ENCODE results near the gene COL18A1. TPM values are rescaled to one million over a fixed set of nuclear protein-coding genes. Genes with fewer than 3 reads are reported as not detected.

The COL18A1 gene
- total and polyA plus RNA-seq, 5 donors from 2014 or later: 0.29 to 2.7 (median 1.3) TPM

DNA sequence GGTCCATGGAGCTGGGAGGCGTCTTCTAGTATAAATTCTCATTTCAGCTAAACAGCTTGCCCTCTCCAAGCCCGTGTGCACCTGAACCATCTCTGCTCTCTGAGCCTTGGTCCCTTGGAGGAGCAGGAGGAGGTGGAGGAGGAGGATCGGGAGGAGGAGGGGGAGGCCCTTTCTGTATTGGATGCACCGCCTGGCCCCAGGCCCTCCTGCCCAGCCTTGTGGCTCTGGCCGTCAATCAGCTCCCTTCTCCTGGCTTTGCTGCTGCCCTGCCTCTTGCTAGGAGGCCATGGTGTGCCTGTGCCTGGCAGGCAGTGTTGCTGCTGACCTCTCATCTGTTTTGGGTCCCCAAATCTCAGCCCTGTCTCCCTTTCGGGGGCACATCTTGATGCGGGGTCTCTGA, 9.0 kb downstream of the COL18A1 start:
- Histone ChIP-seq H3K9me3 (ENCODE audit: control insufficient read depth in 2 of 2, low read length in 2 of 2) (no peaks in the 10 kb centered on the region), H3K27me3 (ENCODE audit: control insufficient read depth, insufficient read depth, low read length) (no peaks in the 10 kb centered on the region), H3K27ac (ENCODE audit: insufficient read depth, low read length, poor library complexity, severe bottlenecking) (no peak overlapping the region), H3K4me1 (ENCODE audit: control insufficient read depth, insufficient read depth, low read length, poor library complexity, severe bottlenecking) (no peaks in the 10 kb centered on the region), H3K36me3 (ENCODE audit: control insufficient read depth, insufficient read depth, low read length) (no peaks in the 10 kb centered on the region), H3K4me3 (ENCODE audit: low read depth, low read length) (no peak overlapping the region)
- no peak overlapping the region for H3K27ac Mint-ChIP-seq
- H3K9me3 Mint-ChIP-seq: no peaks in the 10 kb centered on the region
- ATAC-seq (ENCODE audit: low read depth in 2 of 2) (no peak), DNase-seq (no peak)
- H3K36me3 Mint-ChIP-seq: no peaks in the 10 kb centered on the region
- no peaks in the 10 kb centered on the region for H3K4me1 Mint-ChIP-seq
- H3K4me3 Mint-ChIP-seq: no peak overlapping the region
- peaks cover 15% of the 10 kb centered on the region for H3K27me3 Mint-ChIP-seq

DNA sequence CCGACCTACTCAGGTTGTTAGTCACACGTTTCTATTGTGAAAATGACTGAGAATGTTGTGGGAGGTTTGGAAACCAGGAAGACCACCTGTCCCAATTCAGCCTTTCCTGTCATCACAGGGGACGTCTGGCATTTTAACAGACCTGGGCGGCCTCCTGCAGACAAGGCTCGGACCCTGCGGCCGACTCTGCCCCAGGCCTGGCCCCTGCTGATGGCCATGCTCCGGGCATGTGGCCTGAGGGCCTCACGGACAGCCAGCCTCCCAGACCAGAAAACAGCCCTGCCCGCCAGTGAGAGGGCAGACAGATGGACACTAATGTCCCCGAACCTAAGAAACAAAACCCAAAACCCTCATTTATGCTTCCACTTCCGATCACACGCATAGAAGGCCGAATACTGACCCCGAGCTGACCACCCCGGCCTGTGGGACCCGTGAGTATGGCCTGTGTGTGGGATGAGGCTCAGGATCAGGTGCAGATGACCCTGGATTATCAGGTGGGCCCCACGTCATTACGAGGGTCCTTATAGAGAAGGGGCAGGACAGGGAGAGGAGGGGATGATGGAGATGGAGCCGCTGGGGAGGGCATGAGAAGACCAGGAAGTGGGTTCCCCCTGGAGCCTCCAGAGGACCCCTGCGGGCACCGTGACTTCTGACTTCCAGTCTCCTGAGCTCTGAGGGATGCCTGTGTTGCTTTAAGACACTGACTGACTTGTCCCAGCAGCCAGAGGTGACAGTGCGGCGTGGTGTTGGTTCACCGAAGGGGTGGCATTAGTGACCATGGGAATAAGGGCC, 9.6 kb downstream of the COL18A1 start:
- Mint-ChIP-seq H3K4me1 (peaks cover 0 to 2% (median 0%) of the 10 kb centered on the region in 4 donors), H3K4me3 (no peak overlapping the region), H3K9me3 (no peaks in the 10 kb centered on the region), H3K36me3 (no peaks in the 10 kb centered on the region), H3K27me3 (peaks cover 8% of the 10 kb centered on the region), H3K27ac (no peak overlapping the region)
- Histone ChIP-seq H3K4me1 (ENCODE audit: control insufficient read depth, insufficient read depth, low read length, poor library complexity, severe bottlenecking) (no peaks in the 10 kb centered on the region), H3K36me3 (ENCODE audit: control insufficient read depth, insufficient read depth, low read length) (no peaks in the 10 kb centered on the region), H3K27ac (ENCODE audit: insufficient read depth, low read length, poor library complexity, severe bottlenecking) (no peak overlapping the region), H3K4me3 (ENCODE audit: low read depth, low read length) (no peak overlapping the region), H3K27me3 (ENCODE audit: control insufficient read depth, insufficient read depth, low read length) (no peaks in the 10 kb centered on the region), H3K9me3 (ENCODE audit: control insufficient read depth in 2 of 2, low read length in 2 of 2) (no peaks in the 10 kb centered on the region)
- DNase-seq (no peak), ATAC-seq (ENCODE audit: low read depth in 2 of 2) (no peak)

DNA sequence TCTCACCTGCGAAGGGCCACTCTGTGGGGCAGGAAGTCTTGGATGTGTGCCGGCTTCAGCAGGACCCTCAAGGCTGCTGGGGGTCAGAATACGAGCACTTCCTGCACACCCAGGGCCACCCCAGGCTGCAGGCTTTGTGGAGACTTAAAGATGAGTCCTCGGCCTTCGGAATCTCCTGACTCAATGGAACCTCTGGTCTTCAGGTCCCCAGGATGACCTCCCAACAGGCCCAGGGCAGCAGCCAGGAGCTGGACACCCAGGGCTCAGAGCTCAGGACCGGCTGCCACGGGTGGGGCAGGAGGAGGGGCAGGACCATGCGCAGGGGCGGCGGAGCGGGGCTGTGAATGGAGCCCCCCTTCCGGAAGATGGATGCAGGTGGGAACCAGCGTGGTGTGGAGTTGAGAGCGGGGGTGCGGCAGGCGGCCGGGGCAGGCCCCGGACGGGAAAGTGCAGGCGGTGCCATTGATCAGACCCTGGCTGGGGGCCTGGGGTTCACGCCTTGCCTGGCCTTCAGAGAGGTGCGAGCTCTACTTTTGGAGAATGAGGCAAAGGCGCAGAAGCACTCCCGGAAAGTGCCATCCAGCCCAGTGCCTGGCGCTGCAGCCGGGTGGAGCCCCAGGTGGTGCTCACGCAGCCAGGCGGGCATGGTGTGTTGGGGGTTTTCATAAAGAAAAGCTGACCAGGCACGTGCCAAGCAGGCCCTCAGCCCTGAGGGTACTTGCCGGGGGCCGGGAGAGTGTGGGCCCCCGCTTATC, 10.4 kb downstream of the COL18A1 start:
- DNase-seq (no peak), ATAC-seq (ENCODE audit: low read depth in 2 of 2) (no peak)
- Histone ChIP-seq H3K4me1 (ENCODE audit: control insufficient read depth, insufficient read depth, low read length, poor library complexity, severe bottlenecking) (no peaks in the 10 kb centered on the region), H3K27ac (ENCODE audit: insufficient read depth, low read length, poor library complexity, severe bottlenecking) (no peak overlapping the region), H3K4me3 (ENCODE audit: low read depth, low read length) (no peak overlapping the region), H3K9me3 (ENCODE audit: control insufficient read depth in 2 of 2, low read length in 2 of 2) (no peaks in the 10 kb centered on the region), H3K27me3 (ENCODE audit: control insufficient read depth, insufficient read depth, low read length) (no peaks in the 10 kb centered on the region), H3K36me3 (ENCODE audit: control insufficient read depth, insufficient read depth, low read length) (no peaks in the 10 kb centered on the region)
- H3K36me3 Mint-ChIP-seq: no peaks in the 10 kb centered on the region
- H3K27ac Mint-ChIP-seq: no peak overlapping the region
- H3K9me3 Mint-ChIP-seq: no peaks in the 10 kb centered on the region
- H3K4me3 Mint-ChIP-seq: no peak overlapping the region
- H3K4me1 Mint-ChIP-seq: peaks cover 0 to 2% (median 0%) of the 10 kb centered on the region in 4 donors
- peaks cover 8% of the 10 kb centered on the region for H3K27me3 Mint-ChIP-seq

GRCh38 chr21:45415943-45416611, 11.1 kb downstream of the COL18A1 start:
- no peak overlapping the region for H3K4me3 ChIP-seq (ENCODE audit: low read depth, low read length)
- H3K4me3 Mint-ChIP-seq: no peak overlapping the region
- H3K27me3 ChIP-seq (ENCODE audit: control insufficient read depth, insufficient read depth, low read length): no peaks in the 10 kb centered on the region
- H3K27ac Mint-ChIP-seq: no peak overlapping the region
- no peak for DNase-seq
- peaks cover 0 to 2% (median 0%) of the 10 kb centered on the region in 4 donors for H3K4me1 Mint-ChIP-seq
- no peaks in the 10 kb centered on the region for H3K4me1 ChIP-seq (ENCODE audit: control insufficient read depth, insufficient read depth, low read length, poor library complexity, severe bottlenecking)
- no peaks in the 10 kb centered on the region for H3K9me3 Mint-ChIP-seq
- H3K36me3 ChIP-seq (ENCODE audit: control insufficient read depth, insufficient read depth, low read length): no peaks in the 10 kb centered on the region
- peaks cover 8% of the 10 kb centered on the region for H3K27me3 Mint-ChIP-seq
- no peak for ATAC-seq (ENCODE audit: low read depth in 2 of 2)
- no peak overlapping the region for H3K27ac ChIP-seq (ENCODE audit: insufficient read depth, low read length, poor library complexity, severe bottlenecking)
- no peaks in the 10 kb centered on the region for H3K36me3 Mint-ChIP-seq
- no peaks in the 10 kb centered on the region for H3K9me3 ChIP-seq (ENCODE audit: control insufficient read depth in 2 of 2, low read length in 2 of 2)

- Histone ChIP-seq H3K27me3 (ENCODE audit: control insufficient read depth, insufficient read depth, low read length) (no peaks in the 10 kb centered on the region), H3K9me3 (ENCODE audit: control insufficient read depth in 2 of 2, low read length in 2 of 2) (no peaks in the 10 kb centered on the region), H3K4me1 (ENCODE audit: control insufficient read depth, insufficient read depth, low read length, poor library complexity, severe bottlenecking) (no peaks in the 10 kb centered on the region), H3K4me3 (ENCODE audit: low read depth, low read length) (no peak overlapping the region), H3K36me3 (ENCODE audit: control insufficient read depth, insufficient read depth, low read length) (no peaks in the 10 kb centered on the region), H3K27ac (ENCODE audit: insufficient read depth, low read length, poor library complexity, severe bottlenecking) (no peak overlapping the region)
- Mint-ChIP-seq H3K4me3 (no peak overlapping the region), H3K36me3 (no peaks in the 10 kb centered on the region), H3K27me3 (peaks cover 8% of the 10 kb centered on the region), H3K4me1 (peaks cover 0 to 2% (median 0%) of the 10 kb centered on the region in 4 donors), H3K27ac (peak overlapping the region in 2 of 3 donors; percentile 21 to 54), H3K9me3 (no peaks in the 10 kb centered on the region)
- DNase-seq: no peak
- ATAC-seq (ENCODE audit: low read depth in 2 of 2): no peak
Observed at GRCh38 chr21:45416620-45417019, 11.7 kb downstream of the COL18A1 start.

- H3K27ac Mint-ChIP-seq: peak overlapping the region in 1 of 3 donors; percentile 21
- Histone ChIP-seq H3K27ac (ENCODE audit: insufficient read depth, low read length, poor library complexity, severe bottlenecking) (no peak overlapping the region), H3K27me3 (ENCODE audit: control insufficient read depth, insufficient read depth, low read length) (no peaks in the 10 kb centered on the region), H3K4me3 (ENCODE audit: low read depth, low read length) (no peak overlapping the region), H3K9me3 (ENCODE audit: control insufficient read depth in 2 of 2, low read length in 2 of 2) (no peaks in the 10 kb centered on the region), H3K4me1 (ENCODE audit: control insufficient read depth, insufficient read depth, low read length, poor library complexity, severe bottlenecking) (no peaks in the 10 kb centered on the region), H3K36me3 (ENCODE audit: control insufficient read depth, insufficient read depth, low read length) (no peaks in the 10 kb centered on the region)
- no peaks in the 10 kb centered on the region for H3K9me3 Mint-ChIP-seq
- no peak for DNase-seq
- no peak for ATAC-seq (ENCODE audit: low read depth in 2 of 2)
- no peaks in the 10 kb centered on the region for H3K36me3 Mint-ChIP-seq
- H3K4me1 Mint-ChIP-seq: peaks cover 0 to 6% (median 2%) of the 10 kb centered on the region in 4 donors
- no peak overlapping the region for H3K4me3 Mint-ChIP-seq
- H3K27me3 Mint-ChIP-seq: peaks cover 8% of the 10 kb centered on the region
Observed at GRCh38 chr21:45417256-45417950, 12.4 kb downstream of the COL18A1 start.

GRCh38 chr21:45417951-45418300, 13.0 kb downstream of the COL18A1 start:
- H3K4me1 ChIP-seq (ENCODE audit: control insufficient read depth, insufficient read depth, low read length, poor library complexity, severe bottlenecking): no peaks in the 10 kb centered on the region
- Mint-ChIP-seq H3K4me1 (peaks cover 0 to 6% (median 2%) of the 10 kb centered on the region in 4 donors), H3K27me3 (peaks cover 4% of the 10 kb centered on the region), H3K9me3 (no peaks in the 10 kb centered on the region), H3K4me3 (no peak overlapping the region), H3K27ac (no peak overlapping the region), H3K36me3 (no peaks in the 10 kb centered on the region)
- no peak overlapping the region for H3K27ac ChIP-seq (ENCODE audit: insufficient read depth, low read length, poor library complexity, severe bottlenecking)
- no peaks in the 10 kb centered on the region for H3K9me3 ChIP-seq (ENCODE audit: control insufficient read depth in 2 of 2, low read length in 2 of 2)
- no peaks in the 10 kb centered on the region for H3K27me3 ChIP-seq (ENCODE audit: control insufficient read depth, insufficient read depth, low read length)
- H3K4me3 ChIP-seq (ENCODE audit: low read depth, low read length): no peak overlapping the region
- no peak for DNase-seq
- ATAC-seq (ENCODE audit: low read depth in 2 of 2): no peak
- H3K36me3 ChIP-seq (ENCODE audit: control insufficient read depth, insufficient read depth, low read length): no peaks in the 10 kb centered on the region
